Loucy (cell line): ENCODE data around the gene MMRN2.
"Not testable (repeated sequence)": the region's sequence is repeated elsewhere in the genome, so short reads cannot be mapped to it uniquely, and the experiment has no call there.

Source experiments
- EZH2phosphoT487 ChIP-seq: fragments of 200-600 bp; IDR thresholded peaks from 2 replicates; pipeline ENCODE4 v1.6.1; 2018; ENCODE audit warnings: antibody characterized with exemption, mild to moderate bottlenecking, moderate library complexity, borderline replicate concordance
- TF ChIP-seq, protein P1 (sequence below): fragments of 200-600 bp; sonication (generic); conservative IDR thresholded peaks from 2 replicates; pipeline ENCODE4 v1.5.1; 2014; ENCODE audit warnings: mild to moderate bottlenecking, antibody characterized with exemption, low read length

DNA sequence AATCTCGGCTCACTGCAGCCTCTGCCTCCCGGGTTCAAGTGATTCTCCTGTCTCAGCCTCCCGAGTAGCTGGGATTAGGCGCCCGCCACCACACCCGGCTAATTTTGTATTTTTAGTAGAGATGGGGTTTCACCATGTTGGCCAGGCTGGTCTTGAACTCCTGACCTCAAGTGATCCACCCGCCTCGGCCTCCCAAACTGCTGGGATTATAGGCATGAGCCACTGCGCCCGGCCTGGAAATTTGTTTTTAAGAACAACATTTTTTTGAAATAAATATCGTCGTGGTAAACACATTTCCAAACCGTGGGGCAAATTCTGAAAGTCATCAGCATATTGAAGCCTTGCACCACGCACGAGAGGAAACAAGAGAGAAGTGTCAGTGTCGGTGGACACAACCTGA lies 17.3 kb downstream of the MMRN2 start:
- TF ChIP-seq, protein P1, sequence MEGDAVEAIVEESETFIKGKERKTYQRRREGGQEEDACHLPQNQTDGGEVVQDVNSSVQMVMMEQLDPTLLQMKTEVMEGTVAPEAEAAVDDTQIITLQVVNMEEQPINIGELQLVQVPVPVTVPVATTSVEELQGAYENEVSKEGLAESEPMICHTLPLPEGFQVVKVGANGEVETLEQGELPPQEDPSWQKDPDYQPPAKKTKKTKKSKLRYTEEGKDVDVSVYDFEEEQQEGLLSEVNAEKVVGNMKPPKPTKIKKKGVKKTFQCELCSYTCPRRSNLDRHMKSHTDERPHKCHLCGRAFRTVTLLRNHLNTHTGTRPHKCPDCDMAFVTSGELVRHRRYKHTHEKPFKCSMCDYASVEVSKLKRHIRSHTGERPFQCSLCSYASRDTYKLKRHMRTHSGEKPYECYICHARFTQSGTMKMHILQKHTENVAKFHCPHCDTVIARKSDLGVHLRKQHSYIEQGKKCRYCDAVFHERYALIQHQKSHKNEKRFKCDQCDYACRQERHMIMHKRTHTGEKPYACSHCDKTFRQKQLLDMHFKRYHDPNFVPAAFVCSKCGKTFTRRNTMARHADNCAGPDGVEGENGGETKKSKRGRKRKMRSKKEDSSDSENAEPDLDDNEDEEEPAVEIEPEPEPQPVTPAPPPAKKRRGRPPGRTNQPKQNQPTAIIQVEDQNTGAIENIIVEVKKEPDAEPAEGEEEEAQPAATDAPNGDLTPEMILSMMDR: not testable (repeated sequence)
- not testable (repeated sequence) for TF ChIP-seq EZH2phosphoT487
